ENCODE measurements around the gene CDK2AP2. TPM values are rescaled to one million over a fixed set of nuclear protein-coding genes. Genes with fewer than 3 reads are reported as not detected.

CDK2AP2 gene
- total RNA-seq, 1 donor from 2014 or later: 159 TPM

DNA sequence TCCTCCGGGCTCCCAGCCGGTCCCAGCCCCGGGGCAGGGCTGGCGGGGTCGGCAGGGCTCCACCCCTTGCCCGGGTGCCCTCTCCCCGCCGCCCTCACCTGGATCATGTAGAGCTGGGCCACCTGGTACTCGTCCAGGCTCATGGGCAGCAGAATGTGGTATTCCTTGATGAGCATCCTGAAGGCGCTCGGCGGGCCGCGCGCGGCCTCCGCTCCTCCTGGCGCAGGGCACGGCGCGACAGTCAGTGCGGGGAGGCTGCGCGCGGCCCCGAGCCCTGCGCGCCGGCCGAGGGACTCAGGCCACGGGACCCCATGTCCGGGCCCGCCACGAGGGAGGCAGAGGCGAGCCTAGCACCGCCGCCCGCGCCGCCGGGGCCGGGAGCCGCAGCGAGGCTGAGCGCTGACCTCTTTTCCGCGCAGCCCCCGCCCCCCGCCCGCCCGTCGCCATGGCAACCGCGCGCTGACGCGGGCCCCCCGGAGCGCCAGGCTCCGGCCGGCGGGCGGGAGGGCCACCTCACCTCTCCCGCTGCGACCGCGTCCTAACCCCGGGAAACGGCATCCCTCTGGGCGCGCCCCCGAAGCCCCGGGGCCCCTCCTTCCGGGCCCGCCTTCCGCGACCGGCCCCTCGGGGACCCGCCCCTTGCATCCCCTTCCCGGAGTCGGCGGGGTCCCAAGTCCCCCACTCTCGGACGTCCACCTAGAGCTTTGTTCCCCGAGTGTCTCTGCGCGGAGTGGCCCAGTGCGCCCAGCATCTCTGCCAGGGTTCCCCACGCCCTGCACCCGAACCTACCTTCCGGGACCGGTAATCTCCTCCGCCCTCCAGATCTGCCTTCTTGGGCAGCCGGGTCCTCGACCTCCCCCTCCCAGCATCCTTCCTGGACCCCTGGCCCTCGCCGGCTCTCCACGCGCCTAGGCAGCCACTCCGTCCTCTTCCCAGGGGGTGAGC lies 3.7 kb downstream of the CDK2AP2 start:
- intact Hi-C loops (cut with micrococcal nuclease): loop anchor here (10.0 kb wide), 1 partner anchor 389 kb away; the partner anchor contains the start of gene KDM2A

DNA sequence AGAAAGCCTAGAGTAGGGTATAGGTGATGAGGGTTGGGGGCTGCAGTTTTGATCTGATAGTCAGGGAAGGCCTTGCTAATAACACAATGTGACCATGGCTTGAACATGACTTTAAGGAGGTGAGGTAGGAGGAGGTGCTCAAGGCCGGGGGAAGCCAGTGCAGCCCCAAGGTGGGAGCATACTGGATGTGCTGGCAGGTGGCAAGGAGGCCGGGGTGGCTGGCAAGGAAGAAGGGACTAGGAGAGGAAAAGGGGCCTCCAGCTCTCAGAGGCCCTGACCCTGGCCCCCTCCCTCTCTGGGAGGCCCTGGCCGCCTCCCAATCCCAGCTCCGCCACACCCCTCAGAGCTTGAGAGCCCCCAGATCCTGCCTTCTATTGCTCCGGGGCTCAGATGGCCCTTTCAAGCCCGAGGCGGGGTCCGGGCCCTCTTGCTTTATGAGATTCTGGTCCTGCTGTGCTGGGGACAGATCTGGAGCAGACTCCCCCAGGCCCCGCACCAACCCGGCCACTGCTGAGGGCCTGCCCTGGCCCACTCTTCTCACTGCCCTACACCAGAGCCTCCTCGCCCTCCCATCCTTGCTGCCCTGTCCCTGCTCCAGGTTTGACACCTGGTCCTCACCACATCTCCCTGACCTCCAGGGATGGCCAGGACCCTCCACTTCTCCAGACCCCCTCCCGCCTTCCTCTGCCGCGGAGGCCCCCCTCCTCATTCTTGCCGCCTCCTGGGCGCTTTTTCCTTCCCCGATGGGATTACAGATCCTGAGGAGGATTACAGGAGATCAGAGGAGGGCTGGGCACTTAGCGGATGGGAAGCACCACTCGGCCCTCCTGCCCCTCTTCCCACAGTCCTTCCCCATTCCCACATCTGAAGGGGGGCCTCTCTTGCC lies 4.6 kb downstream of the CDK2AP2 start:
- intact Hi-C loops (cut with micrococcal nuclease): loop anchor here (10.0 kb wide), 1 partner anchor 389 kb away; the partner anchor contains the start of gene KDM2A

DNA sequence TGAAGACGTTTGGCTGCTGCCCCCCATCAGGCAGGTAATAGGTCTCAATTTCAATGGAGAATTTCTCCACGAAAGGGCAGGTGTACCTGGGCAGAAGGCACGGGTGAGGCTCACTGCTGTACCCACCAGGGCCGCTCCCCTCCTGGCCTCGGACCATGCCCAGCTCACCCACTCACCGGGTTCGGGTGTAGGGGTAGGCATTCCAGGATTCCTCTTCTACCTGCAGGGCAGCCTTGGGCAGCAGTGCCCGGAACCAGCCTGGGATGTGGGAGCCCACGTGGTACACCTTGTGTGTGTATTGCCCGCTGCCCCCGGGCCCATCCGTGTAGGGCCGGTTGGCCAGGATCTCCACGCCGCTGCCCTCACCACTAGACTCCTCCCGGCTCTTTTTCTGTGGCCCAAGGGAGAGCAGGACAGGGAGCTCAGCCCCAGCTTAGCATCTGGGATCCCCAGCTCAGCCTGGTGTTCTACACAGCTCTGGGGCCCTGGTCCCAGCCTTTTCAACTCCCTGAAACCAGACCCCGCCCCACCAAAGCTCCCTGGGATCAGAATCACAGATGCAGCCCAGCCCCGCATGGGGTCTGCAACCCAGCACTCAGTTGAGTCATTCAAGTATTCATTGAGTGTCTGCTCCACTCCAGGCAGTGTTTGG lies 5.5 kb downstream of the CDK2AP2 start:
- intact Hi-C loops (cut with micrococcal nuclease): loop anchor here (10.0 kb wide), 1 partner anchor 388 kb away; the partner anchor contains the start of gene KDM2A

DNA sequence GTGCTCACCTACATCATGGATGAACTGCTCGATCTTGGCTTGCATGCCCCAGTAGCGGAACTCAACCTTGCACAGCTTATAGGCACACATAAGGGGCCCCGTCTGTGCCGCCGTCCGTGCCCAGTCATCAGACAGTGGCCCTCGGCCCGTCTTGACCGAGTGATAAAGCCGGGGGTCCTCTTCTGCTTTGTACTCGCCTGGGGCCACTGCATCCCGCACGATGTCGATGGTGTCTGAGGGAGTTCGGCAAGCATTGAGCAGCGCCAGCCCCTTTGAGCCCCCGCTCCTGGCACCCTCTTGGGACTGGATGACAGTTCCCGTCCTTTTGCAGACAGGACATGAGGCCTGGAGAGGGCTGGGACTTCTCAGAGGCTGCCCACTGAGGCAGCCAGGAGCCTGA lies 6.1 kb downstream of the CDK2AP2 start:
- intact Hi-C loops (cut with micrococcal nuclease): loop anchor here (10.0 kb wide), 1 partner anchor 387 kb away; the partner anchor contains the start of gene KDM2A

DNA sequence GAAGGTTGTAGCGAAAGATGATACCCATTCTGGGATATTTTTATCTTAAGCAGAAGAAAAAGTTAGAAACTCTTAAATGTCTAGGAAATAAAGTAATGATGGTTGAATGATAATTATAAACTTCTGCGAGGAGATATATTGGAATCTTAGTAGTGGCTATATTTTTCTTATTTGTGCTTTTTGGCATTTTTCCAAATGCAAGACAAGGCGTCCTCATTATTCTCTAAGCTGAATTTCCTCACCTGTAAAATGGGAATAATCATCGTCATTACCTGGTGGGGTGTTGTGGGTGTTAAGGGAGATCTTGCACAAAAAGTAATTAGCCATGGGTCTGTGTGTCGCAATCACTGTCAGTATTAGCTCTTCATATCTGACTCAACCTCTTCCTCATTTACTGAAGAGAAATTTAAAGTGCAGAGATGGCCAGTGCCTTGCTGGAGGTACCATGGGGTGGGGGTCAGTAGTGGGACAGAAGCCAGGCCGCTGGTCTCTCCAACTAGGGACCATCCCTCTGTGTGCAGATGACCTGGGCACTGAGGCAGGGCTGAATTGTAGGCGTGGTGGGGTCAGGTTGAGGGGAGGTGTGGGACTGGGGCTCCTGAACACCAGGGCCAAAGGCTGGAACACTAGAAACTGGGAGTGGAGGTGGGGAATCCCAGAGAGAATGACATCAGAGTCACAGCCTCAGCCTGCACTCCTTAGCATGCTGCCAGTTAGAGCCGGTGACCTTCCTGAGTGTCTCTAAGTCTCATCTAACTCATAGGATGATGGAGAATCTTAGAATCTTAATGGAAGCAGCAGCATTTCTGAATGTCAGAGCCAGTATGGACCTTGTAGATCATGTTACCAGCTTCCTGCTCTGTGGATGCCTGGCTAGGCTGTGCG lies 6.9 kb downstream of the CDK2AP2 start:
- intact Hi-C loops (cut with micrococcal nuclease): loop anchor here (10.0 kb wide), 1 partner anchor 386 kb away; the partner anchor contains the start of gene KDM2A

DNA sequence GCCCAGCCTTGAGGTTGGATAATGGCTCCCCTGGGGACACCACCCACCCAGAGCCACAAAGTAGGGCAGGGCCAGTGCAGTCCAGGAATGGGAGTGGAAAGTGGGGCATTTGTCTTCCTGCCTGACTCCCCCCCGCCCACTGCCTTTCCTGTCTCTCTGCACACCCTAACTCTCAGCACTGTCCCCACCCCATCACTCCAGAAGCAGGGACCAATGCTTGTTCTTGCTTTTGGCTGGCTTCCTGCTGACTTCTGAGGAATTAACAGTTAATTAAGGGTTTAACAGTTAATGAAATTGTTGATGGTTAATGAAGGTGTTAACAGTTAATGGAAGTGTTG lies 7.5 kb downstream of the CDK2AP2 start:
- intact Hi-C loops (cut with micrococcal nuclease): loop anchor here (10.0 kb wide), 1 partner anchor 386 kb away; the partner anchor contains the start of gene KDM2A

DNA sequence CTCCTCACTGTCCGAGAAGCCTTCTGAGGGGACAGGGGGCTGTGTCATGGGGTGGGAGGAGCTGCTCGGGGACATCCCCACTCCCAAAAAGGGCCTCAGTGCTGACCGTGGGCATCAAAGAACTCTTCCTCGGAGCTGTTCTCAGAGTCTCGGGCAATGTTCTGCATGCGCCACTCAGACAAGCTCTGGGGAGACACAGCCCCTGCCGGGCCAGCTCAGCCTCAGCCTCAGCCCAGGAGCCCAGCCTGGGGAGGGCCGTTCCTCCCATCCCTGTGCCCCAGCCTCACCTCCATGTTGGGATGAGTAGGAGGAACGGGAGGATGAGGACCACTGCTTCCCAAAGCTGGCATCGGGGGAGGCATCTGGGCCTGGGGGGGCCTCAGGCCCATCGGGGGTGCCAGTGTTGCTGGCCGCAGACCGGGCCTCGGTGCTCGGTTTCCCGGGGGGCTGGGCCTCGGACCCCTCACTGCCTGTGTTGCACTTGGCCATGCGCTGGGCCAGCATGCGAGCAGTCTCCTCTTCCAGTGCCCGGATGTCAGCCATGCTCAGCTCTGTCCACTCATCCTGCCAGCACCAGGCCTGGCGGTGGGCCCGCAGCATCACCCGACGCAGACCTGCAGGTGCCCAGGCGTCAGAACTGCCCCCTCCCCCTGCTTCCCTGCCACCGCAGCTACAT lies 8.0 kb downstream of the CDK2AP2 start:
- intact Hi-C loops (cut with micrococcal nuclease): loop anchor here (10.0 kb wide), 1 partner anchor 385 kb away; the partner anchor contains the start of gene KDM2A

DNA sequence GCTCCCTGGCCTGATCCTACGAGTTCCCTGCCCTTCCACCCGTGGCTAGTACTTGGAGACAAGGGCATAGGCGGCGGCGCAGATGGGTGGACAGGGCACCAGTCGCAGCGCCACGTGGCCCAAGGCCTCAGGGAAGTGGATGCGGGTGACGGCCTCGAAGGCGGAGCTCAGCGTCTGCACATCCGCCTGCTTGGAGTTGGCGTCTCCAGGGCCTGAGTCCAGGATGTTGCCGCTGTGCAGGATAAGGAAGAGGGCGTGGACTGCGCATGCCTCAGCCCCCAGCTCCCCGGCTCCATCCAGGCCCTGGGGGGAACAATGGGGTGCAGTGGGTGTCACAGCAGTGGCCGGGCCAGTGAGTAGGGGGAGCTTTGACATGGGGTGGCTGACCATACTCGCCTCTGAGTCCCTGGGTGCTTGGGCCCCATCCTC lies 9.4 kb downstream of the CDK2AP2 start:
- intact Hi-C loops (cut with micrococcal nuclease): no loop called here

DNA sequence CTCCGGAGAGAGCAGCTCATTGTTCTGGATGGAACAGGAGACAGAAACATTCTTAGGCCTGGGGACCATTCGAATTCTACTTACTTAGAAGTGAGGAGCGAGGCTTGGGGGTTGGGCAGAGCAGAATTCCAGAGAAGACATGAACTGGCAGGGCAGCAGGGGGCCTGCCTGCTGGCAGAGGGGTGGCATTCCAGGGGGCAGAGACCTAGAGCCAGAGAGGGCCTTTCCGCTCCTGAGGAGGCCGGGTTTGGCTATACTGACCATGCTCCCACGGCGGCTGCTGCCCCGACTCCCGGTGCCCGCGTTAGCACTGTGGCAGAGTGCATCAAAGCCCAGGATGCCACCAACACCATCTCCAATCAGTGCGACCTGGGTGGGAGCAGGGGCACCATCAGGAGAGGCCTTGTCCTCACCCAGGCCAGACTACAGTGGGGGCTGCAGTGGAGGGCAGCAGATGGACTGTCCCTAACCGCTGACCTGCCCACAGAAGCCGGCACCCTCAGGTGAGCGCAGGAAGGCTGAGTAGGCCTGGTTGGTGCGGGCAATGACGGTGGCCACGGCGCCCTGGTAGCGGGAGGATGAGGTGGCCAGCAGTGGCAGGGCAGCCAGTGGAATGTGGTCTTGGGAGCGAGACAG lies 10.2 kb downstream of the CDK2AP2 start:
- intact Hi-C loops (cut with micrococcal nuclease): no loop called here

DNA sequence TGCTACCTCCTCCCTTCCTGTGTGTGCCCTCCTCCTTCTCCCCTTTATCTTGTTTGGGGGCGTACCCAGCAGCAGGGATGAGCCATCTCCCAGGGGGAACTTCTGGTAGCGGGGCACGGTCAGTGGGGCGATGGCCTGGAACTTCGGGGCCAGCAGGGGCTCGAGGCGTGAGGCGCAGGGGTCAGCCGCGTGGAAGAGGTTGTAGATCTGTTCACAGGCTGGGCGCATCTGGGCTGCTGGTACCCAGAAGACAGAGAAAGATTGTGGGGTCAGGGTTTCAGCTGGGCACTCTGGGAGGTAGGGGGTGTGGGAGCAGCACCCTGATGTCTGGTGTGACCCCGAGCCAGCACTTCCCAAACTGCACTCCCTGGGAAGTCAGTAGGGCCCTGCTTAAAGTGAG lies 11.8 kb downstream of the CDK2AP2 start:
- intact Hi-C loops (cut with micrococcal nuclease): no loop called here

DNA sequence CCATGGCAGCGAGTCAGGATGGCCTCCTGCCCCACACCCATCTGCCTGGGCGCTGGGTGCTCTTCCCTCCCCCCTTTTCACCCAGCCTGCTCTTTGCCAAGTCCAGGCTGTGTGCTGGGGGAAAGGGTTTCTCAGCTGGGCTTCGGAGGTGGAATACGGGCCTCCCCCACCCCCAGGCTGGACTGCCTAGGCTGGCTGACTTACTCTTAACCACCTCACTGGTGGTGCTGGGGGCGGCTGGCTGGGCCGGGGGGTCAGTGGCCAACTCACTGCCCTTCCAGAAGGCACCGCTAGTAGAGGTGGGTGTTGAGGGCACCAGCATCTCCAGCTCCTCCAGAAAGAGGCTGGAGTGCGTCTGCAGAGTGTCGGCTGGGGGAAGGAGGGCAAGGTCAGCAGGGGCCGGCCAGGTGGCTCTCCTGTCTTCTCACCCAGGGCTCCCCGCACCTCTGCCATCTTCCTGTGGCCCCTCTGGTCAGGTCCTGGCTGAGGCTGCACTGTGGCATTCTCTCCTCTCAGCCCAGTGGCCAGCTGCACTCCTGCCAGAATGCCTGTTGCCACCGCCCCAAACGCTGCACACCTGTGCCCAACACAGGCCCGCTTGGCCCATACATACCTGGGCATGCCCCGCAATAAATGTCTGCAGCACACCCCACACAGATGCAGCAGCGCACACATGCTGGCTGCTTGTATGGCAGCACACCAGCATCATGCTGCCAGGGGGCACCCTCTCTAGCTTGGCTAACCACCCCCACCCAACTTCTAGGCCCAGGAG lies 12.5 kb downstream of the CDK2AP2 start:
- intact Hi-C loops (cut with micrococcal nuclease): no loop called here

DNA sequence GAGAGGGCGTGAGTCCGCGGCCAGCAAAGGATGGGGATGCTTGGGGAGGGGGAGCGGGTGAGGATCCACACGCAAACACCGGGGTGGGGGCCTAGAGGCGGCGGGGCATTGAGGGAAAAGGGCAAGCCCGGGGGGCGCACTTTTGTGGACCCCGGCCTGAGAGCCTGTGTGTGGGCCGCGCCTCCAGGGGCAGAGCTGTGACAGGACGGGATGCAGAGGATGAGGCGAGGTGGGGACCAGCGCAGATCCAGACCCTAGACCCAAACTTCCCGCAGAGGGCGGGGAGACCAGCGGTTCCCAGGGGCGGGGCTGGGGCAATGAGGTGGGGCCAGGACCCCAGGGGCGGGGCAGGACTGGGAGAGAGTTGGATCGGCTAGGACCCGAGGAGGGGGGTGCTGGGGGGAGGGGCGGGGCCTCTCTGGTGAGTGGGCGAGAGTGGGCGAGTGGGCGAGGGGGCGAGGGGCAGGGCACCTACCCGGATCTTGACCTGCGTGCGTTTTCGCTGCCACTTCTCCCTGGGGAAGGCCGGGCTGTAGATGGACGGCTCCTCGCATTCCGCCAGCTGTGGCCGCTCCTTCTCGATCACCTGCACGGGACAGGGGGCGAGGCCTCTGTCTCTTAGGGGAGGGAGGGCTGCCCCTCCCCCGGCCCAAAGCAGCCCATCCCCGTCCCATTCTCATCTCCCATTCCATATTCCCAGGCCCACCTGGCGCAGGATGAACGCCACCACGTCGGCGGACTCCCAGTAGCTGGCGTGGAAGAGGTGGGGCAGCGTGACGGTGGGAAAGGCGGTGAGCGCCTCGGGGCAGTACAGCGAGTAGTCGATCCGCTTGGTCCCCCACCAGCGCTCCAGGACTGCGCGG lies 13.4 kb downstream of the CDK2AP2 start:
- intact Hi-C loops (cut with micrococcal nuclease): no loop called here

DNA sequence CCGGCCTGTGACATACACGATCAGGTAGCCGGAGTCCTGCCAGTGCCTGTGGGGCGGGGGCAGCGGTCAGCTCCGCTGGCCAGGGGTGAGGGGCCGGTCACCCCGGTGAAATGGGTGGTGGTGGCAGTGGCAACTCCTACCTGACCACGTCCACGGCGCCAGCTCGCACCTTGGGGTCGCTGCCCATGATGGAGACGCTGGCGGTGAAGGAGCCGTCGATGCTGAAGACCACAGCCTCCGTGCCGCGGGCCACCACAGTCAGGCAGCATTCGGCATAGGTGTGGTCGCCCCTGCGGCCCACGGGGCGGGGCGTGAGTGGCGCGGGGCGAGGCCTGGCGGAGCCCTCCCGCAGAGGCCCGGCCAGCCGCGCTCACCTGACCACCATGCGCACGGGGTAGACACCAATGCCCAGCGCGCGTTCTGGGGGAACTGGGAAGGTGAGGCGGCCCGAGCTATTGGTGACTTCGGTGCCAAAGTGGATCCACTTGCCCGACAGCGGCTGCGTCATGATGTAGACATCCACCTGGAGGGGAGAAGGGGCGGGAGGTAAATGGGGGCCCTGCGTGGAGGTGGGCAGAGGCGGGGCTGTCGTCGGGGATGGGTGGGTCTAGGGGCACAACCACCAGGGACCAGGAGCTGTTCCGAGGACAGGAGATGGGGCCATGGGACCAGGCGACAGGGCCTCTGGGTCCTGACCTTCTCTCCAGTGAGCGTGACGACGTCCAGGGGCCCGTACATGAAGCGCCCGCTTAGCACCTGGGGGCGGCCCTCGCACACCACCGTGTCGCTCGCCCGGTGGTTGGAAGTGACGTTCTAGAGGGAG lies 14.2 kb downstream of the CDK2AP2 start:
- intact Hi-C loops (cut with micrococcal nuclease): no loop called here

DNA sequence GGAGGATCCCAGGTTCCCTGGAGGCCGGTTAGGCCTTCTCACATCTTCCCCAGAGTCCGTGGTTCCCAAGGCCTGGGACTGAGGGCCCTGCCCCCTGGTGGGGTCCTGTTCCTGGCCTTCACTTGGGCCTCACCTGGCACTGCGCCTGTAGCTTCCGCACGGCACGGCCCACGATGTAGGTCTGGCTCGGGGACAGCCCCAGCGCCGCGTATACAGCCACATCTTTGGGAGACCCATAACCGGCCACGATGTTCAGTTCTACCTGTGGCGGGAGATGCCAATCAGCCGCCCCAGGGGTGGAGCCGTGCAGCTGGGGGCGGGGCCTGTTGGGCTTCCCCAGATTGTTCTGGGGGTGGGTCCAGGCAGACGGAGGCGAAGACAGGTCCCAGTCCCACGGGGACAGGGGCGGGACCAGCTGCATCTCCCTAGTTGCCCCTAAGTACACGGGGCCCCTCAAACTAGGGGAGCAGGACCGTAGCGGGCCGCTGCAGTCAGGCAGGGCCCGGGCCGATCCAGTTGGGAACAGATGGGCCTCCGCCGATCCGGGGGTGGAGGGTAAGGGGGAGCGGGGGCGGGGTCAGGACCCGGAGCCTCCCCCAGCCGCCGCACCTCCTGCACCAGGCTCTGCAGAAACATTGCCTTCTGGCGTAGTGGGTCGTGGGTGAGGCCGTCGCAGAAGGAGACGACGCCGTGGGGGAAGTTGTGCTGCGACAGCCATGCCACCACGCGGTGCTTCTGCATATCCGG lies 15.0 kb downstream of the CDK2AP2 start:
- intact Hi-C loops (cut with micrococcal nuclease): no loop called here

DNA sequence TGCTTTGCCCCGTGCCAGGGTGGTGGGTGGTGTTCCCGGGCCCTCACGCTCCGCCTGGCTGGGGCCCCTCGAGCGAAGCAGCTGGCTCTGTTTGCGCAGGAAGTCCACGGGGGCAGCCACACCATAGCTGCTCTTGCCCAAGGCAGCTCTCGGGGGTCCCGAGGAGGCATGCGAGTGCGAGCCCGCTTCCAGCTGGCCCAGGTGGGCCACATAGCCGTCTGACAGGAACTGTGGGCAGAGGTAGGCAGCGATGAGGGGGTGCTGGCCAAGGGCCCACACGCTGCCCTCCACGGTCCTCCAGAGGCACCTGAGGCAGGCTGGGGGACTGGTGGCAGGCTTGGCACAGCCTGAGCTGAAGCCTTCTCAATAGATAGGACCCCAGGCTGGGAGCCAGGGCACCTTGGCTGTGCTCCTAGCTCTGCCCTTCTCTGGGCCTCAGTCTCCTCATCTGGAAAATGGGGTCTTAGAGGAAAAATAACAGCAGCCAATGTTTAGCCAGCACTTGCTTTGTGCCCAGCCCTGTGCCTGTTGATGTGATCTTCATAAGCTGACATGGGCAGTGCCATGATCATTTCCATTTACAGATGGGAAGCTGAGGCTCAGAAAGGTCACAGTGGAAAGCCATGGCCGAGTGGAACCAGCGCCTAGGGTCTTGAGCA lies 15.8 kb downstream of the CDK2AP2 start:
- intact Hi-C loops (cut with micrococcal nuclease): no loop called here

Measured in T-helper 2 cell treated with Interferon-gamma antibody and Interleukin-4, amounts not matched to agents 100 ng/mL and 5 ng/mL, for 36 hours (primary cell).